ENCODE measurements around the gene SLC22A7. TPM values are rescaled to one million over a fixed set of nuclear protein-coding genes. Genes with fewer than 3 reads are reported as not detected.

Gene SLC22A7
- total and polyA plus RNA-seq, 2 of the 8 experiments (the other 6 are each of a cell fraction or from before 2014, with no cell fraction given): not detected

DNA sequence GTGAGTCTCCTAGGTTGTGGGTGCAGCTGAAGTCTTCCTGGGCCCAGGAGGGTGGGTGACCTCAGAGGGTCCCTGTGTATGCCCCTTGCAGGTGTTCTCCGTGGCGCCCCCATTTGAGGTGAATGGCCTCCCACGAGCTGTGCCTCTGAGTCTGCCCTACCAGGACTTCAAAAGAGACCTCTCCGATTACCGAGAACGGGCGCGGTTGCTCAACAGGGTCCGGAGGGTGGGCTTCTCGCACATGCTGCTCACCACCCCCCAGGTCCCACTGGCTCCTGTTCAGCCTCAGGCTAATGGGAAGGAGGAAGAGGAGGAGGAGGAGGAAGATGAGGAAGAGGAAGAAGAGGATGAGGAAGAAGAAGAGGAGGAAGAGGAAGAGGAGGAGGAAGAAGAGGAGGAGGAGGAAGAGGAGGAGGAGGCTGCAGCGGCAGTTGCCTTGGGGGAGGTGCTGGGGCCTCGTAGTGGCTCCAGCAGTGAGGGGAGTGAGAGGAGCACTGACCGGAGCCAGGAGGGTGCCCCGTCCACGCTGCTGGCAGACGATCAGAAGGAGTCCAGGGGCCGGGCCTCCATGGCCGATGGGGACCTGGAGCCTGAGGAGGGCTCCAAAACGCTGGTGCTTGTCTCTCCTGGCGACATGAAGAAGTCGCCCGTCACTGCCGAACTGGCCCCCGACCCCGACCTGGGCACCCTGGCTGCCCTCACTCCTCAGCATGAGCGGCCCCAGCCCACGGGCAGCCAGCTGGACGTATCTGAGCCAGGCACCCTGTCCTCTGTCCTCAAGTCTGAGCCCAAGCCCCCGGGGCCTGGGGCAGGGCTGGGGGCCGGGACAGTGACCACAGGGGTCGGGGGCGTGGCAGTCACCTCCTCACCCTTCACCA lies 15.2 kb upstream of the SLC22A7 start (continued):
- TF ChIP-seq TAF7 (optimal IDR thresholded peaks at IDR 0.05; ENCODE audit: borderline replicate concordance, low read depth, low read length) (no peak), FOSL1 (IDR thresholded peaks at IDR 0.05; ENCODE audit: insufficient read depth, low read depth, low read length) (no peak), GTF2F1 (IDR thresholded peaks at IDR 0.05; ENCODE audit: borderline replicate concordance, low read depth, low read length) (no peak), BRCA1 (IDR thresholded peaks at IDR 0.05; ENCODE audit: low read depth, low read length) (no peak), JUND (IDR thresholded peaks at IDR 0.05; ENCODE audit: low read length) (no peak), SP4 (IDR thresholded peaks at IDR 0.05; ENCODE audit: low read length) (no peak), POLR2AphosphoS5 (IDR thresholded peaks at IDR 0.05; ENCODE audit: low read depth, low read length) (no peak), POU5F1 (IDR thresholded peaks at IDR 0.05; ENCODE audit: low read depth, low read length) (no peak)
